ENCODE results near the gene ATP9B.
"Not testable (repeated sequence)": the region's sequence is repeated elsewhere in the genome, so short reads cannot be mapped to it uniquely, and the experiment has no call there.

ATP9B gene

GRCh38 chr18:79299272-79299671, 230.1 kb downstream of the ATP9B start:
- DNase-seq = no peak

- DNase-seq = no peak
These were observed 230.5 kb downstream of the ATP9B start for GRCh38 chr18:79299711-79300110.

- no peak for DNase-seq
These were observed 231.2 kb downstream of the ATP9B start for GRCh38 chr18:79300413-79300812.

- DNase-seq = no peak
These were observed 232.9 kb downstream of the ATP9B start for GRCh38 chr18:79302120-79302519.

- no peak for DNase-seq
These were observed 236.7 kb downstream of the ATP9B start for GRCh38 chr18:79305911-79306310.

GRCh38 chr18:79309614-79310358, 240.6 kb downstream of the ATP9B start:
- DNase-seq = no peak

GRCh38 chr18:79314838-79315388, 245.7 kb downstream of the ATP9B start:
- DNase-seq = no peak

GRCh38 chr18:79315596-79315995, 246.4 kb downstream of the ATP9B start:
- DNase-seq = no peak

GRCh38 chr18:79317703-79318102, 248.5 kb downstream of the ATP9B start:
- no peak for DNase-seq

- no peak for DNase-seq
These were observed 249.0 kb downstream of the ATP9B start for GRCh38 chr18:79318142-79318673.

GRCh38 chr18:79320216-79320850, 251.1 kb downstream of the ATP9B start:
- DNase-seq = no peak

GRCh38 chr18:79321625-79322405, 252.6 kb downstream of the ATP9B start:
- no peak for DNase-seq

GRCh38 chr18:79322441-79322840, 253.2 kb downstream of the ATP9B start:
- DNase-seq = no peak

- DNase-seq = no peak
These were observed 254.3 kb downstream of the ATP9B start for GRCh38 chr18:79323471-79323870.

- no peak for DNase-seq
These were observed 257.4 kb downstream of the ATP9B start for GRCh38 chr18:79326413-79327198.

GRCh38 chr18:79327199-79327721, 258.1 kb downstream of the ATP9B start:
- DNase-seq = no peak

GRCh38 chr18:79327915-79328314, 258.7 kb downstream of the ATP9B start:
- not testable (repeated sequence) for DNase-seq

GRCh38 chr18:79328887-79329286, 259.7 kb downstream of the ATP9B start:
- DNase-seq = no peak

GRCh38 chr18:79329786-79330185, 260.6 kb downstream of the ATP9B start:
- DNase-seq = no peak

- no peak for DNase-seq
These were observed 263.5 kb downstream of the ATP9B start for GRCh38 chr18:79332646-79333045.

GRCh38 chr18:79333046-79333445, 263.9 kb downstream of the ATP9B start:
- DNase-seq = no peak

Measured in cortex of kidney (tissue), 1 donor.